Measurements from ENCODE around the gene STRN.
"Not testable (repeated sequence)": the region's sequence is repeated elsewhere in the genome, so short reads cannot be mapped to it uniquely, and the experiment has no call there.

The STRN gene

DNA sequence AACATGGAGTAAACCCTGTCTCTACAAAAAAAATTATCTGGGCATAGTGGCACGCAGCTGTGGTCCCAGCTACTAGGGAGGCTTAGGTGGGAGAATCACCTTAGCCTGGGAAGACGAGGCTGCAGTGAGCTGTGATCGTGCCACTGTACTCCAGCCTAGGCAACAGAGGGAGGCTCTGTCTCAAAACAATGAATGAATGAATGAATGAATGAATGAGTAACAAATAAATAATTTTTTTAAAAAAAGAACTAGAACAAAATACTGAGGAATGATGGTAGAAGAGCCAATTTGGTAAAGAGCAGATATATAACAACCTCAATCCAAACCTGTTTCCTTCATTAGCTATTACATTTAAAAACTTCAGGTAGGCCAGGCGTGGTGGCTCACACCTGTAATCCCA lies 60.1 kb downstream of the STRN start:
- Mint-ChIP-seq H3K36me3 (ENCODE audit: low read depth) (peaks cover 12% of the 10 kb centered on the region), H3K4me3 (no peak overlapping the region), H3K27me3 (no peaks in the 10 kb centered on the region), H3K9me3 (no peaks in the 10 kb centered on the region), H3K27ac (no peak overlapping the region), H3K4me1 (no peaks in the 10 kb centered on the region)
- ATAC-seq (no peak), DNase-seq (no peak)

DNA sequence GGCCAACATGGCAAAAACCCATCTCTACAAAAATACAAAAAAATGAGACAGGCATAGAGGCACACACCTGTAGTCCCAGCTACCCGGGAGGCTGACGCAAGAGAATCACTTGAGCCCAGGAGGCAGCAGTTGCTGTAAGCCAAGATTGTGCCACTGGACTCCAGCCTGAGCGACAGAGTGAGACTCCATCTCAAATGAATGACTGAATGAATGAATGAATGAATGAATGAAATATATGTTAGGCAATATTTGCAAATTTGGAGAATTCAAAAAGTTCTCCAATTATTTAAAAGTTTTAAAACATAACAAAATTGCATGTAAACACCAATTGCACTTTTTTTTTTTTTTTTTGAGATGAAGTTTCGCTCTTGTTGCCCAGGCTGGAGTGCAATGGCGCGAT lies 61.7 kb downstream of the STRN start:
- H3K36me3 Mint-ChIP-seq (ENCODE audit: low read depth) = peaks cover 12% of the 10 kb centered on the region
- H3K4me3 Mint-ChIP-seq = no peak overlapping the region
- no peak for DNase-seq
- ATAC-seq = no peak
- no peaks in the 10 kb centered on the region for H3K4me1 Mint-ChIP-seq
- no peak overlapping the region for H3K27ac Mint-ChIP-seq
- H3K27me3 Mint-ChIP-seq = no peaks in the 10 kb centered on the region
- H3K9me3 Mint-ChIP-seq = no peaks in the 10 kb centered on the region

DNA sequence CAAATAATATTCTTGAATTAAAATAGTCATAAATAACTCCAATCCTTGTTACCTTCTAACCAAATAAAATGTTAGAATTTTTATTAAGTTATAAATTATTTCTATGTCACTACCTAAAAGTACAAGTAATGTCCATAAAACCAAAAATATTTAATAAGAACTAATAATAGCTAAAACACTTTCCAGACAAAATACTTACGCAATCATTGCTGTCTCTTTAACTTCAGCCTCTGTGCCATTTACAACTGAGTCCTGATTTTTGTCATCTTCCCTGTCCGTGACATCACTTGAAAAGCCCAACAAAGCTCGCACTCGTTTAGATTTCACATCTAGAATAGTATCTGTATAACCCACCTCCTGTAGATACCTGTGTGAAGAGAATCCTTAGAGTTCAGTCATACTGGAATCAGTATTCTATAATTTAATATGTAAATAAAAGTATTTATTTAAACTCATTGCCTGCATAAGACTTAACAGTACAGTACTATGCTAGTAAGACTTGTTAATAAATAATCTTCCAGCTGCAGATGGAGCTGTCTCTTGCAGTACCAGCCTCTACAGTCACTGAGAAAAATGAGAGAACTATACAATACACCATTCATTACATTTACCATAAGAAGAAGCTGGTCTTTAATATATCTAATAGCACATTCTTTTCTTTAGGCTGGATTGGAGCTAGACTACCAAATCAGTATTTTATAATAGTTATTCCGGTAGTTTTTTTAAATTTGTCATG lies 63.8 kb downstream of the STRN start:
- ATAC-seq = no peak
- Mint-ChIP-seq H3K4me3 (no peak overlapping the region), H3K36me3 (ENCODE audit: low read depth) (peaks cover 10% of the 10 kb centered on the region), H3K9me3 (no peaks in the 10 kb centered on the region), H3K27me3 (no peaks in the 10 kb centered on the region), H3K4me1 (no peaks in the 10 kb centered on the region), H3K27ac (no peak overlapping the region)
- DNase-seq = no peak

DNA sequence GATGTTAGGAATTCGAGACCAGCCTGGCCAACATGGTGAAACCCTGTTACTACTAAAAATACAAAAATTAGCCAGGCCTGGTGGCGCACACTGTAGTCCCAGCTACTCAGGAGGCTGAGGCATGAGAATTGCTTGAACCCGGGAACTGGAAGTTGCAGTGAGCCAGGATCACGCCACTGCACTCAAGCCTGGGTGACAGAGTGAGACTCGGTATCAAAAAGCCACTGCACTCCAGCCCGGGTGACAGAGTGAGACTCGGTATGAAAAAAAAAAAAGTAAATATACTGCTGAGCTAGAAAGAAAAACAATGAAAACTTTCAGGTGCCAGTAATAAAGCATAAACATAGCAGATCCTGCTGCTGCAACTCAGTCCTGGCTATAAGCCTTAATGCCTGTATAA lies 73.5 kb downstream of the STRN start:
- DNase-seq (no peak), ATAC-seq (no peak)
- Mint-ChIP-seq H3K36me3 (ENCODE audit: low read depth) (peaks cover 16% of the 10 kb centered on the region), H3K9me3 (no peaks in the 10 kb centered on the region), H3K4me1 (peaks cover 8% of the 10 kb centered on the region), H3K4me3 (no peak overlapping the region), H3K27me3 (no peaks in the 10 kb centered on the region), H3K27ac (no peak overlapping the region)

DNA sequence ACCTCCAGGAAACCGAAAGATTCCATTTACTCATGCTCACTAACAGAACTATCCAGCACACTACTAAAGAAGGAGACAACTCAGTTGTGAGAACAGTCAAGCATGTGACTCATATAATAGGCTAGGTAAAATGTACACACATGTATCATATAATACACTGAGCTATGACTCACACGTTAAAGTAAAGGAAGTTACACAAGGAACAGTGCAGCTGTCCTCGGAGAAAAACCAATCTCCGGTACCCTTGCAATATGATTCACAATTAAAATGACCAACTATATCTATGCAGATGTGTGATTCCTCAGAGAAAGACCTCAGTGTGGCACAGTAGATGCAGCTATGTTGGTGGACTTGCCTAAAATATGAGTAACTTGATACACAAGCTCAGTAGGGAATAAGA lies 76.5 kb downstream of the STRN start:
- DNase-seq = no peak
- peaks cover 26% of the 10 kb centered on the region for H3K36me3 Mint-ChIP-seq (ENCODE audit: low read depth)
- peak overlapping the region; percentile 42 for H3K27ac Mint-ChIP-seq
- H3K4me1 Mint-ChIP-seq = peaks cover 8% of the 10 kb centered on the region
- ATAC-seq = peak; percentile 100
- H3K9me3 Mint-ChIP-seq = no peaks in the 10 kb centered on the region
- no peaks in the 10 kb centered on the region for H3K27me3 Mint-ChIP-seq
- no peak overlapping the region for H3K4me3 Mint-ChIP-seq

DNA sequence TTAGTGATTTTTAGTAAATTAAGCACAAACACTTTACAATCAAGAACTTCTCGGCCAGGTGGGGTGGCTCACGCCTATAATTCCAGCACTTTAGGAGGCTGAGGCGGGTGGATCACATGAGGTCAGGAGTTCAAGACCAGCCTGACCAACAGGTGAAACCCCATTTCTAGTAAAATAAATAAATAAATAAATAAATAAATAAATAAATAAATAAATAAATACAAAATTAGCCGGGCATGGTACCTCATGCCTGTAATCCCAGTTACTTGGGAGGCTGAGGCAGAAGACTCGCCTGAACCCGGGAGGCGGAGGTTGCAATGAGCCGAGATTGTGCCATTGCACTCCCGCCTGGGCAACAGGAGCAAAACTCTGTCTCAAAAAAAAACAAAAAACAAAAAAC lies 79.2 kb downstream of the STRN start:
- H3K9me3 Mint-ChIP-seq, H3K27me3 Mint-ChIP-seq, H3K27ac Mint-ChIP-seq, H3K4me3 Mint-ChIP-seq, H3K4me1 Mint-ChIP-seq, DNase-seq, ATAC-seq: not testable (repeated sequence)
- H3K36me3 Mint-ChIP-seq (ENCODE audit: low read depth) = peaks cover 28% of the 10 kb centered on the region

DNA sequence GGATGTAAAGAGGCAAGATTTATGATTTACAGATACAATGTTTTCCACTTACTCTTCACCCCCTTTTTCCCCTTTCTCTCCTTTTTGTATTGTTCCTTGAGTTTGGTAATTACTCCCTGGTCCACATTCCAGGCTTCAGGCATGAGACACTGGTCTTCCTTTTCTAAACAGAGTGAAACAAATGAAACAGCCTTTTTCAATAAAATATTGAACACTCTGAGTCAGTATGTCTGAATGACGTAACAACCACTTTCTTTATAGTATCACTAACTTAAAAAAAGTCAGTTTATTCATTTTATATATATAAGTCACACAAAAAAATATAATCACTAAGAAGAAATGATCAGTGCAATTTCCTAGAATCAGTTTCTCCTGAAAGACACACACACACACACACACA lies 79.7 kb downstream of the STRN start:
- peaks cover 30% of the 10 kb centered on the region for H3K36me3 Mint-ChIP-seq (ENCODE audit: low read depth)
- no peaks in the 10 kb centered on the region for H3K27me3 Mint-ChIP-seq
- H3K4me1 Mint-ChIP-seq = peaks cover 8% of the 10 kb centered on the region
- DNase-seq = no peak
- H3K9me3 Mint-ChIP-seq = no peaks in the 10 kb centered on the region
- no peak overlapping the region for H3K27ac Mint-ChIP-seq
- H3K4me3 Mint-ChIP-seq = no peak overlapping the region
- no peak for ATAC-seq

DNA sequence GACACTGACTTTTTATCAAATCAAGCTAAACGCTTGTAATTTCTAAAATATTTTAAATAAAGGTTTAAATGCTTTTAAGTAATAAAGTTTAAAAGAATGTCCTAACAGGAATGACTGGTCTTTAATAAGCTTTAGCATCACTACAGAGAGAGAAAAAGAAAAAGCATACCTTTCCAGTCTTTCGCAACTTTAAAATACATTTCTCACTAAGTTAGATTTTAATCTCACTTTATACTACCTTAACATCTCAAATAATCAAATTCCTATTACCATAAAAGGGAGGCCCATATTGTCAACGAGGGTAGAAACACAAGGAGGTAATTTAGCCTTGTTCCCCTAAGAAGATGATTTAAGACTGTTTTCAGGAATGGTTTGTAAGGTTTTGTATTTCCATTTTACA lies 80.7 kb downstream of the STRN start:
- Mint-ChIP-seq H3K9me3 (no peaks in the 10 kb centered on the region), H3K27ac (no peak overlapping the region), H3K27me3 (no peaks in the 10 kb centered on the region), H3K4me1 (peaks cover 8% of the 10 kb centered on the region), H3K36me3 (ENCODE audit: low read depth) (peaks cover 29% of the 10 kb centered on the region), H3K4me3 (no peak overlapping the region)
- DNase-seq = no peak
- no peak for ATAC-seq

DNA sequence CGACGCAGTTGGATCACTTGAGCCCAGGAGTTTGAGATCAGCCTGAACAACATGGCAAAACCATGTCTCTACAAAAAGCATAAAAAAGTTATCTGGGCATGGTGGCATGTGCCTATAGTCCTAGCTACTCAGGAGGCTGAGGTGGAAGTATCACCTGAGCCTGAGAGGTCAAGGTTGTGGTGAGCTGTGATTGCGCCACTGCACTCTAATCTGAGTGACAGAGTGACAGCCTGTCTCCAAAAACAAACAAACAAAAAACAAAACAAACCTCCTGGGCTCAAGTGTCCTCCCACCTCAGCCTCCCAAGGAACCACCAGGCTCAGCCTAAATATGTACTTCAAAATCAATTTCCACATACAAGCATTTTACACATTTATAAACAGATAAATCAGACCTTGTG lies 83.8 kb downstream of the STRN start:
- H3K4me1 Mint-ChIP-seq = no peaks in the 10 kb centered on the region
- DNase-seq (no peak), ATAC-seq (no peak)
- peaks cover 27% of the 10 kb centered on the region for H3K36me3 Mint-ChIP-seq (ENCODE audit: low read depth)
- H3K27ac Mint-ChIP-seq = no peak overlapping the region
- no peak overlapping the region for H3K4me3 Mint-ChIP-seq
- no peaks in the 10 kb centered on the region for H3K27me3 Mint-ChIP-seq
- no peaks in the 10 kb centered on the region for H3K9me3 Mint-ChIP-seq

DNA sequence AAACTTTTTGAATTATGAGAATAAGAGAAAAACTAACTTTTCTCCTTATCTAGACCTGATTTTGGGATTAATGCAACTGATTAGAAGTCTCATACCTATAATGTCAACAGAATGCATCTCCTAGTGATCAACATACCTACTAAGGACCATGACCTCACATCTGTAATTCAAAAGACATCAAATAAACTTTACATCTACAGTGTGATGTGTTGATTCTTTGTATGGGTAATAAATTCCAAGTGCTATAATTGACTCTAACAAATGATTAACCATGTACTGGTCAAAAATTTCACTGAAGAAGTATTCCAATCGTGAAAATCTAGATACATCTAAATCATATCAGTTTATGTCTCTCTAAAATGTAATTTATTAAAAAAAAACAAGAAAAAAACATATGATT lies 84.5 kb downstream of the STRN start:
- H3K4me1 Mint-ChIP-seq = no peaks in the 10 kb centered on the region
- ATAC-seq (no peak), DNase-seq (no peak)
- H3K27ac Mint-ChIP-seq = no peak overlapping the region
- H3K27me3 Mint-ChIP-seq = no peaks in the 10 kb centered on the region
- H3K36me3 Mint-ChIP-seq (ENCODE audit: low read depth) = peaks cover 32% of the 10 kb centered on the region
- H3K9me3 Mint-ChIP-seq = no peaks in the 10 kb centered on the region
- H3K4me3 Mint-ChIP-seq = no peak overlapping the region

DNA sequence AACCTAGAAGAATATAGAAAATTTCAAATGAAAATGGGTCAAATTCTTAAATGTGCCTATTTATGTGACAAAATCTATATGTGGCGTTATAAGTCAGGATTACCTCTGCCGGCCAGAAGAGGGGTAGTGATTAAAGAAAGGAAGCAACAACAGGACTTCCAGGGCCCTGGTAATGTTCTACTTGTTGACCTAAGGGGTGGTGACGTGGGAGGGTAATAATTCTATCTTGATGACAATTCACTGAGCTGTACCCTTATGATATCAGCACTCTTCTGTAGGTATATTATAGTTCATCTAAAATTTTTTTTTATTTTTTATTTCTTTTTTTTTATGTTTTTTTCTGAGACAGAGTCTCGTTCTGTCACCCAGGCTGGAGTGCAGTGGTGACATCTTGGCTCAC lies 87.9 kb downstream of the STRN start:
- H3K4me3 Mint-ChIP-seq = no peak overlapping the region
- no peaks in the 10 kb centered on the region for H3K4me1 Mint-ChIP-seq
- no peaks in the 10 kb centered on the region for H3K9me3 Mint-ChIP-seq
- DNase-seq (no peak), ATAC-seq (no peak)
- no peaks in the 10 kb centered on the region for H3K27me3 Mint-ChIP-seq
- no peak overlapping the region for H3K27ac Mint-ChIP-seq
- H3K36me3 Mint-ChIP-seq (ENCODE audit: low read depth) = peaks cover 46% of the 10 kb centered on the region

DNA sequence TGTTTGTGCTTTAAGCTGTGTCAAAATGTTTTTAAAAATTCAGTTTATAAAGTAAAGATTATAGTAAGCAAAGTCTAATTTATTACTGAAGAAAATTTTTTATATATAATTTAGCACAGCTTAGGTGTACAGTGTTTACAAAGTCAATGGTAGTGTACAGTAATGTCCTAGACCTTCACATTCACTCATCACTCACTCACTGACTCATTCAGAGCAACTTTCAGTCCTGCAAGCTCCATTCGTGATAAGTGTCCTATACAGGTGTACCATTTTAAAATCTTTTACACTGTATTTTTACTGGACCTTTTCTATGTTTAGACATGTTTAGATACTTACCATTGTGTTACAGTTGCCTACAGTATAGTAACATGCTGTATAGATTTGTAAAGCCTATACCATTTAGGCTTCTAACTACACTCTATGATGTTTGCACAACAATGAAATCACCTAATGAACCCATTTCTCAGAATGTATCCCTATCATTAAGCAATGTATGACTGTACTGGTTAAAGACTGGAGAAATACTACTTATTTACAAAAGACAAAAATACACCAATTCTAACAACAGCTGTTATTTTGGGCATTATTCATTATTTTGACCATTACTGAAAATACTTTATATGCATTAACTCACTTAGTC lies 95.1 kb downstream of the STRN start:
- ATAC-seq (no peak), DNase-seq (no peak)
- no peaks in the 10 kb centered on the region for H3K27me3 Mint-ChIP-seq
- no peak overlapping the region for H3K27ac Mint-ChIP-seq
- H3K36me3 Mint-ChIP-seq (ENCODE audit: low read depth) = peaks cover 63% of the 10 kb centered on the region
- no peak overlapping the region for H3K4me3 Mint-ChIP-seq
- H3K9me3 Mint-ChIP-seq = no peaks in the 10 kb centered on the region
- no peaks in the 10 kb centered on the region for H3K4me1 Mint-ChIP-seq

DNA sequence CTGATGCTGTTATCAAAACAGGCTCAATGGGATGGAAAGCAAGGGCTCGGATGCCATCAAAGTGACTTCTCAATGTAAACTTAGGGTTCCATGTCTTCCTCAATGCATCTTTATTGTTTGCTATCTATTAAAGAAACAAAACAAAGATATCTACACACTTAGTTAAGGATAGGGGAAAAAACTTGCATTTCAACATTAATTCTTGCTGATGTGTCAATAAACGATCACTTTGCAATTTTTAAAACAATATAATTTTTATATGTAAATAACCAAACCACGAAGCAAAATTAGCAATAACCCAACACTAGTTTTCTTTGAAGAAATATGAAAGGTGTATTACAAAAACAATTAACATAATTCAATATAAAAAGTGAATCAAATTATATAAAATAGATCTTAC lies 96.7 kb downstream of the STRN start:
- ATAC-seq (no peak), DNase-seq (no peak)
- Mint-ChIP-seq H3K36me3 (ENCODE audit: low read depth) (peaks cover 58% of the 10 kb centered on the region), H3K27me3 (no peaks in the 10 kb centered on the region), H3K4me3 (no peak overlapping the region), H3K9me3 (no peaks in the 10 kb centered on the region), H3K27ac (no peak overlapping the region), H3K4me1 (no peaks in the 10 kb centered on the region)

DNA sequence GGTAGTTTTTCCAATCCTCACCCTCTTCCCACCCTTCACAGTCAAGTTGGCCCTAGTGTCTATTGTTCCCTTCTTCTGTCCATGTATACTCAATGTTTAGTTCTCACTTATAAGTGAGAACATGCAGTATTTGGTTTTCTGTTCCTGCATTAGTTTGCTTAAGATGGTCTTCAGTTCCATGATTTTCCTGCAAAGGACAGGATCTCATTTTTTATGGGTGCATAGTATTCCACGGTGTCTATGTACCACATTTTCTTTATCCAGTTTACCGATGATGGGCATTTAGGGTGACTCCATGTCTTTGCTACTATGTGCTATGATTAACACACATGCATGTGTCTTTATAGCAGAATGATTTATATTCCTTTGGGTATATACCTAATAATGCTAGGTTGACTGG lies 104.4 kb downstream of the STRN start:
- no peak overlapping the region for H3K4me3 Mint-ChIP-seq
- H3K27ac Mint-ChIP-seq = no peak overlapping the region
- H3K9me3 Mint-ChIP-seq = no peaks in the 10 kb centered on the region
- DNase-seq = no peak
- no peaks in the 10 kb centered on the region for H3K27me3 Mint-ChIP-seq
- H3K36me3 Mint-ChIP-seq (ENCODE audit: low read depth) = peaks cover 47% of the 10 kb centered on the region
- H3K4me1 Mint-ChIP-seq = peaks cover 17% of the 10 kb centered on the region
- no peak for ATAC-seq

DNA sequence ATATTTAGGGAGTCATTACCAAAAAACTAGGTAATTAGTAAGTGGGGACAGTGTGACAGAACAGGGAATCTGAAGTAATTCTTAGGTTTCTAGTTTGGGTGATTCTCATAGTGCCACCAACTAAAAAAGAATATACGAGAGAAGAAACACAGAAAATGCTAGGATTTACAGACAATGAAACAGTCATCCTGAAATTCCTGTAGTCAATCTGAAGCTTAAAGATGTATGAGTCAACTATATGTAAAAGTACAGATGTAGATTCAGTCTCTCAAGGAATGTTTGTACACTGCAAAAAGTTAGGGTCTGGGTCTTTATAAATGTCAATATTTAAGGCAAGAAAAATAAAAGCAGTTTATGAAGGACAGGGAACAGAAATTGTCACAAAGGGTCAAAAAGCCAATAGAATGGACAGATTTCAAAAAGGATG lies 107.0 kb downstream of the STRN start:
- DNase-seq = no peak
- no peak for ATAC-seq
- Mint-ChIP-seq H3K4me1 (peaks cover 17% of the 10 kb centered on the region), H3K27me3 (no peaks in the 10 kb centered on the region), H3K9me3 (no peaks in the 10 kb centered on the region), H3K27ac (peak overlapping the region; percentile 25), H3K36me3 (ENCODE audit: low read depth) (peaks cover 36% of the 10 kb centered on the region), H3K4me3 (no peak overlapping the region)

Measured in activated naive CD8-positive, alpha-beta T cell treated with anti-CD3 and anti-CD28 coated beads, Interleukin-2, amount 50 U/mL, for 24 hours (primary cell).